Gastroesophageal sphincter (tissue), 3 donors: Measurements from ENCODE around the gene CHRM4.

Experiments
- EP300 ChIP-seq: sonication (generic); formaldehyde crosslinking; IDR thresholded peaks from one replicate; pipeline ENCODE4 v1.6.1; 2017; ENCODE audit warnings: antibody characterized with exemption, mild to moderate bottlenecking
- POLR2A ChIP-seq, 2 donors: fragments of 450-650 bp; IDR thresholded peaks; one replicate each; pipeline ENCODE4 v1.6.1; 2017; ENCODE audit warnings: antibody characterized with exemption in 2 of 2, mild to moderate bottlenecking in 2 of 2, moderate library complexity in 1 of 2
- POLR2AphosphoS5 ChIP-seq: sonication (generic); formaldehyde crosslinking; IDR thresholded peaks from one replicate; pipeline ENCODE4 v1.6.1; 2017; ENCODE audit warnings: antibody characterized with exemption
- TF ChIP-seq, protein P1 (sequence below), 4 experiments: fragments of 200-600 bp in 2 of 4; fragments of 450-650 bp in 2 of 4; sonication (generic) in 1 of 4; IDR thresholded peaks; one replicate each; pipeline ENCODE4 v1.5.1; 2017 to 2019; ENCODE audit warnings: antibody characterized with exemption in 4 of 4, mild to moderate bottlenecking in 2 of 4, moderate library complexity in 2 of 4

DNA sequence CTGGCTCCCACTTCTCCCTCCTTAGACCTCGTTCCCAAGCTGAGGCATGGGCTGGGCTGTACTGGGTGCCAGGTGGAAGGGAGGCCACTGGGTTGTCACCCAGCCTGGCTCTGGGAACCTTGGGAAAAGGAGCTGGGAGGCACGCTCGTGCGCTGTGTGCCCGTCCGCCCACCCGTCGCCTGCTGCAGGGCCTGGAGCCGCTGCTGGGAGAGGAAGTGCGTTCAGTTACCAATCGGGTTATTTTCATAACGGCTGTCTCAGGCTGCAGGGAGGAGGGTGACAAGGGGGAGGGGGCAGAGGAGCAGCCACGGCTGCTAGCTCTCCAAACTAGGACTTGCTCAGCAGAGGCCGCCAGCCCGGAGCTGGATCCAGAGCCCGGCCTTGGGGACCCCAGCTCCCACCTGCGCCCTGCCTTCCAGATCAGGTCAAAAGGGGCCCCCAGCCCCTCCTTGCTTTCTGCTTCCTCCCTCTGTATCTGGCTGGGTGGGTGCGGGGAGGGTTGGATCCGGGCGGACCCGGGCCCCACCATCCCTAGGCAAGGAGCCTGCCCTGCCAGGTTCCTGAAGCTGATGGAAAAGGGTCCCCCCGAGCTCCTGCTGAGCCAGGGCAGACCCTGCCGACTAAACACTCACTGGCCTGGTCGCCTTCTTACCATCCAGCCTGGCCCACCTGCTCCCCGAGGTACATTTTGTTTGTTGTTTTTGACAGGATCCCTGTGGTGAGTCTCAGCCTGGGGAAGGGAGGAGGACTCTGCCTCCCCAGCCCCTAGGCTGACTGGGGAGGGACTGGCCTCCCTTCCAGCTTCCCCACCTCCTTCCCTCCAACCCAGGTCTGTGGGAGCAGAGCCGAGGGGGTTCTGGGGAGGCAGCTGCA is 30.1 kb downstream of the CHRM4 start:
- TF ChIP-seq, protein P1, sequence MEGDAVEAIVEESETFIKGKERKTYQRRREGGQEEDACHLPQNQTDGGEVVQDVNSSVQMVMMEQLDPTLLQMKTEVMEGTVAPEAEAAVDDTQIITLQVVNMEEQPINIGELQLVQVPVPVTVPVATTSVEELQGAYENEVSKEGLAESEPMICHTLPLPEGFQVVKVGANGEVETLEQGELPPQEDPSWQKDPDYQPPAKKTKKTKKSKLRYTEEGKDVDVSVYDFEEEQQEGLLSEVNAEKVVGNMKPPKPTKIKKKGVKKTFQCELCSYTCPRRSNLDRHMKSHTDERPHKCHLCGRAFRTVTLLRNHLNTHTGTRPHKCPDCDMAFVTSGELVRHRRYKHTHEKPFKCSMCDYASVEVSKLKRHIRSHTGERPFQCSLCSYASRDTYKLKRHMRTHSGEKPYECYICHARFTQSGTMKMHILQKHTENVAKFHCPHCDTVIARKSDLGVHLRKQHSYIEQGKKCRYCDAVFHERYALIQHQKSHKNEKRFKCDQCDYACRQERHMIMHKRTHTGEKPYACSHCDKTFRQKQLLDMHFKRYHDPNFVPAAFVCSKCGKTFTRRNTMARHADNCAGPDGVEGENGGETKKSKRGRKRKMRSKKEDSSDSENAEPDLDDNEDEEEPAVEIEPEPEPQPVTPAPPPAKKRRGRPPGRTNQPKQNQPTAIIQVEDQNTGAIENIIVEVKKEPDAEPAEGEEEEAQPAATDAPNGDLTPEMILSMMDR (IDR thresholded peaks at IDR 0.05) = no peak
- TF ChIP-seq POLR2A (IDR thresholded peaks at IDR 0.05) = peak in 1 of 2 donors; percentile 23
- peak; percentile 51 for TF ChIP-seq POLR2AphosphoS5
- TF ChIP-seq EP300 = no peak
